ENCODE measurements around the gene DYNLT3.

- TF ChIP-seq CTCF (IDR thresholded peaks at IDR 0.05) = no peak
- TF ChIP-seq POLR2A (IDR thresholded peaks at IDR 0.05) = no peak
Observed at GRCh38 chrX:37796310-37796709, 51.1 kb downstream of the DYNLT3 start.
